ENCODE results near the gene ANKRD40CL.

GRCh38 chr17:50813583-50813982 is 46.3 kb upstream of the ANKRD40CL start:
- TF ChIP-seq SP1 (CRISPR knock-in tag; conservative IDR thresholded peaks at IDR 0.05) (no peak), TP53 (CRISPR knock-in tag; IDR thresholded peaks at IDR 0.05) (no peak), ETV6 (CRISPR knock-in tag; IDR thresholded peaks at IDR 0.05) (no peak), NFYB (CRISPR knock-in tag; conservative IDR thresholded peaks at IDR 0.05; ENCODE audit: low read depth) (no peak), NR2C2 (CRISPR knock-in tag; IDR thresholded peaks at IDR 0.05) (no peak), USF2 (CRISPR knock-in tag; IDR thresholded peaks at IDR 0.05) (no peak), RELA (CRISPR knock-in tag; IDR thresholded peaks at IDR 0.05; ENCODE audit: borderline replicate concordance) (no peak)
- TF ChIP-seq, protein P1, sequence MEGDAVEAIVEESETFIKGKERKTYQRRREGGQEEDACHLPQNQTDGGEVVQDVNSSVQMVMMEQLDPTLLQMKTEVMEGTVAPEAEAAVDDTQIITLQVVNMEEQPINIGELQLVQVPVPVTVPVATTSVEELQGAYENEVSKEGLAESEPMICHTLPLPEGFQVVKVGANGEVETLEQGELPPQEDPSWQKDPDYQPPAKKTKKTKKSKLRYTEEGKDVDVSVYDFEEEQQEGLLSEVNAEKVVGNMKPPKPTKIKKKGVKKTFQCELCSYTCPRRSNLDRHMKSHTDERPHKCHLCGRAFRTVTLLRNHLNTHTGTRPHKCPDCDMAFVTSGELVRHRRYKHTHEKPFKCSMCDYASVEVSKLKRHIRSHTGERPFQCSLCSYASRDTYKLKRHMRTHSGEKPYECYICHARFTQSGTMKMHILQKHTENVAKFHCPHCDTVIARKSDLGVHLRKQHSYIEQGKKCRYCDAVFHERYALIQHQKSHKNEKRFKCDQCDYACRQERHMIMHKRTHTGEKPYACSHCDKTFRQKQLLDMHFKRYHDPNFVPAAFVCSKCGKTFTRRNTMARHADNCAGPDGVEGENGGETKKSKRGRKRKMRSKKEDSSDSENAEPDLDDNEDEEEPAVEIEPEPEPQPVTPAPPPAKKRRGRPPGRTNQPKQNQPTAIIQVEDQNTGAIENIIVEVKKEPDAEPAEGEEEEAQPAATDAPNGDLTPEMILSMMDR (IDR thresholded peaks at IDR 0.05) = no peak
- TF ChIP-seq, protein P2, sequence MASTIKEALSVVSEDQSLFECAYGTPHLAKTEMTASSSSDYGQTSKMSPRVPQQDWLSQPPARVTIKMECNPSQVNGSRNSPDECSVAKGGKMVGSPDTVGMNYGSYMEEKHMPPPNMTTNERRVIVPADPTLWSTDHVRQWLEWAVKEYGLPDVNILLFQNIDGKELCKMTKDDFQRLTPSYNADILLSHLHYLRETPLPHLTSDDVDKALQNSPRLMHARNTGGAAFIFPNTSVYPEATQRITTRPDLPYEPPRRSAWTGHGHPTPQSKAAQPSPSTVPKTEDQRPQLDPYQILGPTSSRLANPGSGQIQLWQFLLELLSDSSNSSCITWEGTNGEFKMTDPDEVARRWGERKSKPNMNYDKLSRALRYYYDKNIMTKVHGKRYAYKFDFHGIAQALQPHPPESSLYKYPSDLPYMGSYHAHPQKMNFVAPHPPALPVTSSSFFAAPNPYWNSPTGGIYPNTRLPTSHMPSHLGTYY (CRISPR knock-in tag; IDR thresholded peaks at IDR 0.05) = no peak
